Measurements from ENCODE around the gene KRABD2.
A peak's percentile ranks its signal among the peaks of the same experiment; 100 is the strongest.

Gene KRABD2

DNA sequence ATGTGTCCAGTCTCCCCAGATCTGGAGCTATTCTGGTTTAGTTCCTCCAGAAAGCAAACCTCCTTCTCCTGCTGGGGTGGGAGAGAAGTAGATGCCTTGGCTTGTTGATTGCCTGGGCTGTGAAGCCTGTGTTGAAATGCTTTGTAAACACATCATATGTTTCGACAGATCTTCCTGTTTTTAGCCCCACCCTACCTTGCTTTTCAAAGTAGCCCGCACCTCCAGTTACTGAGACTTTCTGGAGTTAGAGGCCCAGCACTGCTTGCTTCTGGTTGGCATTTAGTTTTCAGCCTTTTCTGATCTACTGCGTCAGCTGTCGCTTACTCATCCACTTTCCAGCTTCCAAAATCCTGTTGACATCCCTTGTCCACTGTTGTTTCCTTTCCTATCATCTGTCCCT is 41.3 kb upstream of the KRABD2 start:
- DNase-seq: no peak
- no peaks in the 10 kb centered on the region for H3K4me1 ChIP-seq (ENCODE audit: control insufficient read depth, low read depth, low read length)
- no peaks in the 10 kb centered on the region for H3K27me3 ChIP-seq (ENCODE audit: insufficient read depth, low read length, poor library complexity)
- no peak overlapping the region for H3K56ac ChIP-seq (ENCODE audit: low read length)
- H2BK15ac ChIP-seq (replicated peaks; ENCODE audit: low read depth): no peak overlapping the region
- WGBS (ENCODE audit: extremely low coverage, insufficient coverage, low lambda C conversion rate): no CpG with 5 or more reads among the region's 4 CpGs
- H3K36me3 ChIP-seq (ENCODE audit: control insufficient read depth, insufficient read depth, low read length): no peaks in the 10 kb centered on the region
- no peak overlapping the region for H3K4me3 ChIP-seq (ENCODE audit: low read length)
- H3K4ac ChIP-seq (ENCODE audit: low read depth, low read length): no peak overlapping the region
- no peak overlapping the region for H2AK5ac ChIP-seq (ENCODE audit: low read length)
- no peak overlapping the region for H2BK5ac ChIP-seq (ENCODE audit: low read length)
- H3K4me2 ChIP-seq (ENCODE audit: low read length): no peak overlapping the region
- no peaks in the 10 kb centered on the region for H3K79me2 ChIP-seq (ENCODE audit: control insufficient read depth, insufficient read depth, low read length)
- H4K5ac ChIP-seq (ENCODE audit: low read length): no peak overlapping the region
- no peak overlapping the region for H3K23ac ChIP-seq (ENCODE audit: low read length)
- H2BK120ac ChIP-seq (ENCODE audit: low read depth, low read length): no peak overlapping the region
- no peak overlapping the region for H3K18ac ChIP-seq (ENCODE audit: low read length)
- H3K9ac ChIP-seq (ENCODE audit: low read length): no peak overlapping the region
- no peaks in the 10 kb centered on the region for H3K79me1 ChIP-seq (ENCODE audit: low read length)
- H3K27ac ChIP-seq (ENCODE audit: low read depth, low read length): no peak overlapping the region
- H4K8ac ChIP-seq (ENCODE audit: low read depth, low read length): no peak overlapping the region

DNA sequence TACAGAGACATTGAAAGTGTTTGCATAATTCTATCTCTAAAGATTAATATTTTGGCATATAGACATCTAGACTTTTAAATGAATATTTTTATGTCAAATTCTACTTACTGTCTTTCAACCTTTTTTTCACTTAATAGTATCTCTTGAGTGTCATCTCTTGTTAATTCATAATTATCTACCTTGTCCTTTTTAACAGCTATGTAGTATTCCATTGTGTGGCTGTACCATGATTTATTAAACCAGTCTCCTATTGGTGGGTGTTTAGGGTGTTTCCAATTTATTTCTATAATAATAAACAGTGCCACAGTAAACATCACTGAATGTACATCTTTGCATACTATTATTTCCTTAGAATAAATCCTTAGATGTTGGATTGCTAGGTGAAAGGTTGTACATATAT is 37.4 kb upstream of the KRABD2 start:
- Histone ChIP-seq H3K27ac (ENCODE audit: low read depth, low read length) (no peak overlapping the region), H3K23ac (ENCODE audit: low read length) (no peak overlapping the region), H2BK5ac (ENCODE audit: low read length) (no peak overlapping the region), H3K79me1 (ENCODE audit: low read length) (no peaks in the 10 kb centered on the region), H2BK120ac (ENCODE audit: low read depth, low read length) (no peak overlapping the region), H3K36me3 (ENCODE audit: control insufficient read depth, insufficient read depth, low read length) (no peaks in the 10 kb centered on the region), H2BK15ac (replicated peaks; ENCODE audit: low read depth) (no peak overlapping the region), H3K4me2 (ENCODE audit: low read length) (no peak overlapping the region), H4K5ac (ENCODE audit: low read length) (no peak overlapping the region), H3K27me3 (ENCODE audit: insufficient read depth, low read length, poor library complexity) (no peaks in the 10 kb centered on the region), H3K4me3 (ENCODE audit: low read length) (no peak overlapping the region), H3K4ac (ENCODE audit: low read depth, low read length) (no peak overlapping the region), H3K18ac (ENCODE audit: low read length) (no peak overlapping the region), H4K8ac (ENCODE audit: low read depth, low read length) (no peak overlapping the region), H3K79me2 (ENCODE audit: control insufficient read depth, insufficient read depth, low read length) (no peaks in the 10 kb centered on the region), H2AK5ac (ENCODE audit: low read length) (no peak overlapping the region), H3K56ac (ENCODE audit: low read length) (no peak overlapping the region), H3K9ac (ENCODE audit: low read length) (no peak overlapping the region), H3K4me1 (ENCODE audit: control insufficient read depth, low read depth, low read length) (no peaks in the 10 kb centered on the region)
- no peak for DNase-seq

DNA sequence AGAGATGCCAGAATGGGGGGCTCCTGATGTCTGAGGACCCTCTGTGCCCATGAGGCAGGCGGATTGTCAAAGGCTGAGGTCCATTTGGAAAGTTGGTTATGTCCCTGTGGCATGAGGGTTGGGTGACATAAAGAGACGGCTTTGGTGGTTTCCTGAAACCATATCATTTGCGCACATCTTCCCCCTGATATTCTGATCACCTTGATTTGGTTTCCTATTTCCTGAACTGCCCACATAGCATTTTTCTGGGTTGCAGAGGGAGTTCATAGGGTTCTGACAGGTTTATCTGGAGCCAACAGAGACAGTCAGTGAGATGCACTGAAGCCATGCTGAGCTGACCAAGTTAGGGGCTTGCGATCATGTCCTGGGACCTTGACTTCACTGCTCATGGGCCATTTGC is 36.8 kb upstream of the KRABD2 start:
- no peak overlapping the region for H3K9ac ChIP-seq (ENCODE audit: low read length)
- no peak overlapping the region for H4K5ac ChIP-seq (ENCODE audit: low read length)
- no peaks in the 10 kb centered on the region for H3K36me3 ChIP-seq (ENCODE audit: control insufficient read depth, insufficient read depth, low read length)
- no CpG with 5 or more reads among the region's 4 CpGs for WGBS (ENCODE audit: extremely low coverage, insufficient coverage, low lambda C conversion rate)
- no peaks in the 10 kb centered on the region for H3K79me1 ChIP-seq (ENCODE audit: low read length)
- H3K56ac ChIP-seq (ENCODE audit: low read length): no peak overlapping the region
- H3K18ac ChIP-seq (ENCODE audit: low read length): no peak overlapping the region
- no peaks in the 10 kb centered on the region for H3K4me1 ChIP-seq (ENCODE audit: control insufficient read depth, low read depth, low read length)
- no peak overlapping the region for H2BK5ac ChIP-seq (ENCODE audit: low read length)
- DNase-seq: no peak
- H3K23ac ChIP-seq (ENCODE audit: low read length): no peak overlapping the region
- H2AK5ac ChIP-seq (ENCODE audit: low read length): no peak overlapping the region
- no peak overlapping the region for H4K8ac ChIP-seq (ENCODE audit: low read depth, low read length)
- H3K4me3 ChIP-seq (ENCODE audit: low read length): no peak overlapping the region
- no peak overlapping the region for H3K4me2 ChIP-seq (ENCODE audit: low read length)
- no peak overlapping the region for H3K4ac ChIP-seq (ENCODE audit: low read depth, low read length)
- no peaks in the 10 kb centered on the region for H3K79me2 ChIP-seq (ENCODE audit: control insufficient read depth, insufficient read depth, low read length)
- H2BK15ac ChIP-seq (replicated peaks; ENCODE audit: low read depth): no peak overlapping the region
- H2BK120ac ChIP-seq (ENCODE audit: low read depth, low read length): no peak overlapping the region
- no peaks in the 10 kb centered on the region for H3K27me3 ChIP-seq (ENCODE audit: insufficient read depth, low read length, poor library complexity)
- no peak overlapping the region for H3K27ac ChIP-seq (ENCODE audit: low read depth, low read length)

DNA sequence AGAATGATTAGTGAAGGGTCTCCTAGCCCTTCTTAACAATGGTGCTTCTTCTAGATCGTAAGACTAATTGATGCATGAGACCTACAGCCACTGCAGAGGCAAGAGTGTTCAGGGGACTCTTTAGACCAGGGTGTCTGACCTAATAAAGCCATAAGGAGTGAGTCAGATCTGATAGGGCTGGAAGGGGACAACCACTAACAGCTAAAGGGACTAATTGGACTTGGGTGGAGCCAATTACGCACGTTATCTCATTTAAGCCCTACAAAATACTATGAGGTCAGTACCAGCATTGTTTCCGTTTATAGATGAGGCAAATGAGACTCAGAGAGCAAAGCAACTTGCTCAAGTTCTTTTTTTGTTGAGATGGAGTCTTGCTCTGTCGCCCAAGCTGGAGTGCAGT is 35.6 kb upstream of the KRABD2 start:
- Histone ChIP-seq H2BK120ac (ENCODE audit: low read depth, low read length) (no peak overlapping the region), H3K56ac (ENCODE audit: low read length) (no peak overlapping the region), H3K79me2 (ENCODE audit: control insufficient read depth, insufficient read depth, low read length) (no peaks in the 10 kb centered on the region), H3K4me1 (ENCODE audit: control insufficient read depth, low read depth, low read length) (no peaks in the 10 kb centered on the region), H3K27ac (ENCODE audit: low read depth, low read length) (no peak overlapping the region), H3K27me3 (ENCODE audit: insufficient read depth, low read length, poor library complexity) (no peaks in the 10 kb centered on the region), H3K4me3 (ENCODE audit: low read length) (no peak overlapping the region), H2AK5ac (ENCODE audit: low read length) (no peak overlapping the region), H3K9ac (ENCODE audit: low read length) (no peak overlapping the region), H2BK15ac (replicated peaks; ENCODE audit: low read depth) (no peak overlapping the region), H2BK5ac (ENCODE audit: low read length) (no peak overlapping the region), H4K8ac (ENCODE audit: low read depth, low read length) (no peak overlapping the region), H3K23ac (ENCODE audit: low read length) (no peak overlapping the region), H3K36me3 (ENCODE audit: control insufficient read depth, insufficient read depth, low read length) (no peaks in the 10 kb centered on the region), H3K79me1 (ENCODE audit: low read length) (no peaks in the 10 kb centered on the region), H3K4ac (ENCODE audit: low read depth, low read length) (no peak overlapping the region), H3K18ac (ENCODE audit: low read length) (no peak overlapping the region), H3K4me2 (ENCODE audit: low read length) (no peak overlapping the region), H4K5ac (ENCODE audit: low read length) (no peak overlapping the region)
- no CpG with 5 or more reads among the region's 5 CpGs for WGBS (ENCODE audit: extremely low coverage, insufficient coverage, low lambda C conversion rate)
- no peak for DNase-seq

DNA sequence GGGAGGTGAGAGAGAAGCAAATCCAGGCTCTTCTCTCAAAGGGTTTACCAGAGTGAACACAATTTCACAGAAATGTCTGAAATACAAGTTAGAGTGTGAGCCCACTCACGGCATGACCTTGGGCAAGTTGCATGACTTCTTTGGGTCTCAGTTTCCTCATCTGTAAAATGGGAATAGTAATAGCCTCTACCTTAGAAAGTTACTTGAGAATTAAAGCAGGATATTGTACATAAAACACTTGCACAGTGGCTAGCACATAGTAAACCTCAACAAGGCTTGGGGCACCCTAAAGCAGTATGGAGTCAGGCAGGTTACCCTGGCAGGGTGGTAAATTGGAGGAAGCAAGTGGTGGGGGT is 34.4 kb upstream of the KRABD2 start:
- Histone ChIP-seq H3K4me2 (ENCODE audit: low read length) (no peak overlapping the region), H4K8ac (ENCODE audit: low read depth, low read length) (no peak overlapping the region), H2BK120ac (ENCODE audit: low read depth, low read length) (no peak overlapping the region), H3K18ac (ENCODE audit: low read length) (no peak overlapping the region), H3K4me1 (ENCODE audit: control insufficient read depth, low read depth, low read length) (no peaks in the 10 kb centered on the region), H3K36me3 (ENCODE audit: control insufficient read depth, insufficient read depth, low read length) (no peaks in the 10 kb centered on the region), H3K27me3 (ENCODE audit: insufficient read depth, low read length, poor library complexity) (no peaks in the 10 kb centered on the region), H3K56ac (ENCODE audit: low read length) (no peak overlapping the region), H3K9ac (ENCODE audit: low read length) (no peak overlapping the region), H3K27ac (ENCODE audit: low read depth, low read length) (no peak overlapping the region), H4K5ac (ENCODE audit: low read length) (no peak overlapping the region), H2BK15ac (replicated peaks; ENCODE audit: low read depth) (no peak overlapping the region), H3K79me1 (ENCODE audit: low read length) (no peaks in the 10 kb centered on the region), H2AK5ac (ENCODE audit: low read length) (no peak overlapping the region), H3K4ac (ENCODE audit: low read depth, low read length) (no peak overlapping the region), H3K4me3 (ENCODE audit: low read length) (no peak overlapping the region), H3K23ac (ENCODE audit: low read length) (no peak overlapping the region), H3K79me2 (ENCODE audit: control insufficient read depth, insufficient read depth, low read length) (no peaks in the 10 kb centered on the region), H2BK5ac (ENCODE audit: low read length) (no peak overlapping the region)
- DNase-seq: no peak
- whole genome bisulfite sequencing (ENCODE audit: extremely low coverage, insufficient coverage, low lambda C conversion rate): no CpG with 5 or more reads among the region's 1 CpG

DNA sequence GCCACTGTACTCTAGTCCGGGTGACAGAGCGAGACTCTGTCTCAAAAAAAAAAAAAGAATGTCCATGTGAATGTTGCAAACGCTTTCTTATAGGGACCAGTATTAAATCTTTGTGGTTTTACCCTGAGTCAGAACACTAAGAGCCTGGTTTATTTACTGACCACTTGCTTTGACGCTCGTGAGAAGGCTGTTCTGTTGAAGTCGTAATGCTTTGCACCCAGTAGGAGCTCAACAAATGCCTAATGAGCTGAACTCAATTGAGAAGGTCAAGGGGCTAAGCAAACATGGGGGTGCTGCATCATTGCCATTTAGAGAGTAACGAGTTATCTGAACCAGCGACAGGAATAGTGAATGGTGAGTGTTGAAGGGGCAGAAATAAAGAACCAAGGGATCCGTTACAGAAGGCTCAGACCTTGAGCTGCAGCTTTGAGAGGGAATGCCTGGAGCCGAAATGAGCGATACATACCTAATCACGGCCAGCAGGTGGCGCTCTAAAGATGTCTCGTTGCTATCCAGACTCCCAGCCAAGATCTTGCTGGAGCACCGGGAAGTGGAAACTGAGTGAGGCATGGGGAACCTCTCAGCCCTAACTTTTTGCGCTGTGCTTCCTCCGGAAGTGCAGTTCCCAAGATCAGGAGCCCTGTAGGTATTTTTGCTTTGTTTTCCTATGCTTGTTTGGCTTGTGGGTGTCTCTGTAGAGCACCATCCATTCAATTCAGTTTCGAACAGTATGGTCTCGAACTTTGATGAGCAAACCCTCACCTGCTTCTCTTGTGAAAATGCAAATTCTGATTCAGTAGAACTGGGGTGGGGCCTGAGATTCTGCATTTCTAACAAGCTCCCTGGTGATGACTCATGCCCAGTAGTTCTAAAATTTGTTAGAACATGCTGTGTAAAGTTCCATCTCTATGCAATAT is 33.7 kb upstream of the KRABD2 start:
- H4K5ac ChIP-seq (ENCODE audit: low read length): peak overlapping the region; percentile 74
- H4K8ac ChIP-seq (ENCODE audit: low read depth, low read length): no peak overlapping the region
- H3K4me1 ChIP-seq (ENCODE audit: control insufficient read depth, low read depth, low read length): no peaks in the 10 kb centered on the region
- no peak overlapping the region for H2AK5ac ChIP-seq (ENCODE audit: low read length)
- no peak overlapping the region for H3K18ac ChIP-seq (ENCODE audit: low read length)
- H3K9ac ChIP-seq (ENCODE audit: low read length): no peak overlapping the region
- no peak overlapping the region for H3K4me2 ChIP-seq (ENCODE audit: low read length)
- H3K23ac ChIP-seq (ENCODE audit: low read length): no peak overlapping the region
- H2BK5ac ChIP-seq (ENCODE audit: low read length): no peak overlapping the region
- no peaks in the 10 kb centered on the region for H3K79me2 ChIP-seq (ENCODE audit: control insufficient read depth, insufficient read depth, low read length)
- H3K27ac ChIP-seq (ENCODE audit: low read depth, low read length): no peak overlapping the region
- peak; percentile 93 for DNase-seq
- no peak overlapping the region for H3K4ac ChIP-seq (ENCODE audit: low read depth, low read length)
- H3K4me3 ChIP-seq (ENCODE audit: low read length): no peak overlapping the region
- H3K36me3 ChIP-seq (ENCODE audit: control insufficient read depth, insufficient read depth, low read length): no peaks in the 10 kb centered on the region
- WGBS (ENCODE audit: extremely low coverage, insufficient coverage, low lambda C conversion rate): no CpG with 5 or more reads among the region's 19 CpGs
- no peaks in the 10 kb centered on the region for H3K79me1 ChIP-seq (ENCODE audit: low read length)
- no peaks in the 10 kb centered on the region for H3K27me3 ChIP-seq (ENCODE audit: insufficient read depth, low read length, poor library complexity)
- H2BK120ac ChIP-seq (ENCODE audit: low read depth, low read length): no peak overlapping the region
- no peak overlapping the region for H3K56ac ChIP-seq (ENCODE audit: low read length)
- H2BK15ac ChIP-seq (replicated peaks; ENCODE audit: low read depth): no peak overlapping the region

All from mesendoderm (in vitro differentiated cells).